Neuronal stem cell (in vitro differentiated cells): ENCODE data around the gene IPO9.

Source experiments
- DNase-seq: peaks from one replicate; pipeline ENCODE4 v3.0.0-alpha.2; 2013; ENCODE audit warnings: low spot score
- H2AFZ ChIP-seq: one replicate; pipeline ENCODE4 v1.6.1; 2013; ENCODE audit warnings: mild to moderate bottlenecking, low read length, inconsistent platforms
- H2AK5ac ChIP-seq: 2 replicates; pipeline ENCODE4 v1.6.1; 2013; ENCODE audit warnings: low read depth, mild to moderate bottlenecking, inconsistent platforms, low read length, moderate library complexity, mixed read lengths
- H2BK120ac ChIP-seq: 2 replicates; pipeline ENCODE4 v1.6.1; 2013; ENCODE audit warnings: low read depth, mild to moderate bottlenecking, inconsistent platforms, low read length, moderate library complexity, mixed read lengths
- H2BK12ac ChIP-seq: one replicate; pipeline ENCODE4 v1.6.1; 2013; ENCODE audit warnings: low read length, inconsistent platforms
- H2BK15ac ChIP-seq: 2 replicates; pipeline ENCODE4 v1.6.1; 2013; ENCODE audit warnings: mild to moderate bottlenecking, low read length, inconsistent platforms, mixed read lengths
- H2BK5ac ChIP-seq: one replicate; pipeline ENCODE4 v1.6.1; 2013; ENCODE audit warnings: inconsistent platforms, mild to moderate bottlenecking, low read length, moderate library complexity
- H3K14ac ChIP-seq: one replicate; pipeline ENCODE4 v1.6.1; 2013; ENCODE audit warnings: low read length, inconsistent platforms
- H3K18ac ChIP-seq: 2 replicates; pipeline ENCODE4 v1.6.1; 2013; ENCODE audit warnings: low read length, inconsistent platforms
- H3K23ac ChIP-seq: 2 replicates; pipeline ENCODE4 v1.6.1; 2013; ENCODE audit warnings: low read depth, mild to moderate bottlenecking, mixed read lengths, low read length, inconsistent platforms; ENCODE audit not compliant: poor library complexity
- H3K27ac ChIP-seq: replicated peaks from 3 replicates; pipeline ENCODE4 v1.5.1; 2013; ENCODE audit warnings: low read length, inconsistent platforms
- H3K27me3 ChIP-seq, 3 experiments: 2 replicates each; pipeline ENCODE4 v1.6.1; 2013; ENCODE audit warnings: low read length in 3 of 3, mild to moderate bottlenecking in 2 of 3, inconsistent platforms in 1 of 3, low read depth in 1 of 3, mixed read lengths in 1 of 3, moderate library complexity in 1 of 3; ENCODE audit not compliant: control insufficient read depth in 3 of 3, insufficient read depth in 3 of 3
- H3K36me3 ChIP-seq, 2 donors: replicated peaks in 1 of 2; 2 replicates each; pipeline ENCODE4 v1.6.1; 2013; ENCODE audit warnings: low read length in 2 of 2; ENCODE audit not compliant: control insufficient read depth in 2 of 2, insufficient read depth in 2 of 2
- H3K4ac ChIP-seq: 2 replicates; pipeline ENCODE4 v1.6.1; 2013; ENCODE audit warnings: inconsistent platforms, mild to moderate bottlenecking, low read length, moderate library complexity
- H3K4me1 ChIP-seq, 2 donors: 1 replicate in 1 of 2; 2 replicates in 1 of 2; pipeline ENCODE4 v1.6.1; 2013; ENCODE audit warnings: low read length in 2 of 2, low read depth in 1 of 2; ENCODE audit not compliant: control insufficient read depth in 2 of 2, insufficient read depth in 1 of 2
- H3K4me2 ChIP-seq: one replicate; pipeline ENCODE4 v1.6.1; 2013; ENCODE audit warnings: mild to moderate bottlenecking, low read length, inconsistent platforms; ENCODE audit not compliant: insufficient read depth, poor library complexity, severe bottlenecking
- H3K4me3 ChIP-seq, 2 donors: 2 replicates each; pipeline ENCODE4 v1.5.1; 2013; ENCODE audit warnings: low read length in 2 of 2, mild to moderate bottlenecking in 2 of 2, inconsistent platforms in 1 of 2, moderate library complexity in 1 of 2
- H3K79me1 ChIP-seq: one replicate; pipeline ENCODE4 v1.6.1; 2013; ENCODE audit warnings: low read depth, mild to moderate bottlenecking, inconsistent platforms, low read length, moderate library complexity
- H3K9ac ChIP-seq: one replicate; pipeline ENCODE4 v1.6.1; 2013; ENCODE audit warnings: mild to moderate bottlenecking, low read depth, low read length, inconsistent platforms; ENCODE audit not compliant: poor library complexity
- H3K9me3 ChIP-seq, 2 donors: replicated peaks in 1 of 2; 2 replicates each; pipeline versions ENCODE3 to v1.6.1; 2013; ENCODE audit warnings: low read length in 2 of 2, mild to moderate bottlenecking in 2 of 2, inconsistent platforms in 1 of 2, low read depth in 1 of 2, mixed read lengths in 1 of 2, moderate library complexity in 1 of 2; ENCODE audit not compliant: control insufficient read depth in 2 of 2, insufficient read depth in 1 of 2
- H4K8ac ChIP-seq: one replicate; pipeline ENCODE4 v1.6.1; 2013; ENCODE audit warnings: low read depth, mild to moderate bottlenecking, inconsistent platforms, low read length, moderate library complexity
- H4K91ac ChIP-seq: one replicate; pipeline ENCODE4 v1.6.1; 2013; ENCODE audit warnings: low read length, low read depth, mild to moderate bottlenecking, inconsistent platforms; ENCODE audit not compliant: poor library complexity
- WGBS, 2 donors: extraction: QIAGEN DNeasy Blood & Tissue Kit; methylation state at CpG; one replicate each; pipeline ENCODE4 v1.1.7; 2013; ENCODE audit warnings: missing lambda C conversion rate in 2 of 2, mixed read lengths in 1 of 2; ENCODE audit not compliant: insufficient read length in 2 of 2, insufficient replicate concordance in 1 of 2; ENCODE audit errors: extremely low coverage in 2 of 2; 5-methylcytosine and 5-hydroxymethylcytosine counted together

Gene IPO9

DNA sequence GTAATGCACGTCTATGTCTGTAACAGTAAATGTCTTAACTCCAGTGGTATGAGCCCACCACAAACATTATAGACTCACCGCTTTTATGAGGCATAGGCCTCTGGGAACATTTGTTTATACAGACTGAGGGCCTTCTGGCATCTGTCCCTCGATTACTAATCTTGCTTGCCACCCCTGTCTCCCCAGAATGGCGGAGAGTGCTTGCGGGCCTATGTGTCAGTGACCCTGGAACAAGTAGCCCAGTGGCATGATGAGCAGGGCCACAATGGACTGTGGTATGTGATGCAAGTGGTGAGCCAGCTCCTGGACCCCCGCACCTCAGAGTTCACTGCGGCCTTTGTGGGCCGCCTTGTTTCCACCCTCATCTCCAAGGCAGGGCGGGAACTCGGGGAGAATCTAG is 41.4 kb downstream of the IPO9 start:
- Histone ChIP-seq H4K8ac (no peak overlapping the region), H3K4me3 (no peak overlapping the region), H3K27ac (no peak overlapping the region), H2BK120ac (no peak overlapping the region), H3K4ac (no peak overlapping the region), H3K4me2 (no peak overlapping the region), H3K14ac (no peak overlapping the region), H3K4me1 (no peaks in the 10 kb centered on the region), H3K23ac (no peak overlapping the region), H2AFZ (no peak overlapping the region), H2BK12ac (no peak overlapping the region), H2BK5ac (no peak overlapping the region), H3K9ac (no peak overlapping the region), H3K36me3 (peaks cover 61 to 98% of the 10 kb centered on the region in 2 donors), H2BK15ac (no peak overlapping the region), H3K79me1 (no peaks in the 10 kb centered on the region), H2AK5ac (no peak overlapping the region), H3K9me3 (peaks cover 0 to 1% of the 10 kb centered on the region in 2 donors), H4K91ac (no peak overlapping the region), H3K27me3 (no peaks in the 10 kb centered on the region), H3K18ac (no peak overlapping the region)
- no peak for DNase-seq
- WGBS, 2 donors = no CpG with 5 or more reads among the region's 10 CpGs

DNA sequence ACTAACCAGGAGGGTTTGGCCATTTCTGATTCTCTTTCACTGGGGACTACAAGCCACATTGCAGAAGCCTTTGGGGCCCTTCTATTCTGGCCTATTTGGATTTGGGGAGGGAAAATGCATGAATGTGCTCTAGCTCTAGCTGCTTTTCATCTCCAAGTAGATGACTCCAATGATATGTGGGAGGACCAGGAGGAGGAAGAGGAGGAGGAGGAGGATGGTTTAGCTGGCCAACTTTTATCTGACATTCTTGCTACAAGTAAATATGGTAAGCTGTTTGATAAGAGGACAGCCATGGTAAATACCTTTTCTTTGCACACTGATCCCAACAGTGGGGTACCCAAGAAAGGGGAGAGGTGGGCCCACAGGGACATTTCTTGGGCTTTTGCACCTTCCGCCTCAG is 45.7 kb downstream of the IPO9 start:
- Histone ChIP-seq H2BK120ac (no peak overlapping the region), H3K27me3 (no peaks in the 10 kb centered on the region), H3K14ac (no peak overlapping the region), H3K9me3 (peaks cover 0 to 1% of the 10 kb centered on the region in 2 donors), H3K4ac (no peak overlapping the region), H4K8ac (no peak overlapping the region), H2AFZ (no peak overlapping the region), H4K91ac (peak overlapping the region; percentile 14), H3K4me2 (no peak overlapping the region), H2BK5ac (no peak overlapping the region), H3K4me1 (no peaks in the 10 kb centered on the region), H3K9ac (no peak overlapping the region), H3K4me3 (no peak overlapping the region), H3K27ac (no peak overlapping the region), H2AK5ac (no peak overlapping the region), H2BK12ac (no peak overlapping the region), H3K23ac (no peak overlapping the region), H2BK15ac (no peak overlapping the region), H3K36me3 (peaks cover 52 to 95% of the 10 kb centered on the region in 2 donors), H3K79me1 (no peaks in the 10 kb centered on the region), H3K18ac (no peak overlapping the region)
- no peak for DNase-seq
- no CpG with 5 or more reads among the region's 1 CpG for WGBS, 2 donors

DNA sequence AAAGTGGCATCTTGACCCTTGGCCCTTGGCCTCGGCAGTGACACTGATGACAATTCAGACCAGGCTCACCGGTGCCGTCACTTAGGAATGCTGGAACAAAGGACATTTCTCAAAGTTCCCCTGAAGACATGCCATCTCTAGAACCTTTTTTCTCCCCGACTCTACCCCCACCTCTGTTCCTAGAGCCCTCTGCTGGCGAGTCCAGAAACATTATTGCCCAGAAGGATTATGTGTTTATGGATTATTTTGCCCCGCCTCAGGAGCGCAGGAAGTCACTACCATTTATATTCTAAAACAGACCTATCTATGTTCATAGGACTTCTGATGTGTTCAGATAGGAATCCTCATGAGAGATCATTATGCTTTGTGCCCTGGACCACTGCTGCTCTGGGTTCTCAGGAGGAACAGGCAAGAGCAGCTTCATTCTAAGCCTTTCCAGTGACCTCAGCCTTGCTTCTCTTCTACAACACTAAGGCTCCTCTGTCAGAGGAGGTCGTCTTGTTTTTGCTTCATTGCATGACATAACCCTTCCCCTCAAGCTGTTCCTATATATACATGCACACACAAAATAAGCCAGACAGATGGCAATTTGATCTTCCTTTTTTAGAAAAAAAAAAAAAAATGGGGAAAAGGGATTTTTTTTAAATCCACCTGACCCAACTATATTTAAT is 47.3 kb downstream of the IPO9 start:
- H2AFZ ChIP-seq = no peak overlapping the region
- H2BK12ac ChIP-seq = no peak overlapping the region
- peaks cover 0 to 1% of the 10 kb centered on the region in 2 donors for H3K9me3 ChIP-seq
- H3K4me2 ChIP-seq = no peak overlapping the region
- no peak overlapping the region for H2BK120ac ChIP-seq
- WGBS, 2 donors = no CpG with 5 or more reads among the region's 8 CpGs
- H4K91ac ChIP-seq = no peak overlapping the region
- H3K79me1 ChIP-seq = no peaks in the 10 kb centered on the region
- no peak overlapping the region for H3K23ac ChIP-seq
- H2BK5ac ChIP-seq = no peak overlapping the region
- no peak overlapping the region for H2AK5ac ChIP-seq
- H4K8ac ChIP-seq = no peak overlapping the region
- no peak overlapping the region for H2BK15ac ChIP-seq
- no peak overlapping the region for H3K27ac ChIP-seq
- H3K18ac ChIP-seq = no peak overlapping the region
- H3K14ac ChIP-seq = no peak overlapping the region
- DNase-seq = no peak
- H3K4me1 ChIP-seq = peaks cover 0 to 1% of the 10 kb centered on the region in 2 donors
- no peaks in the 10 kb centered on the region for H3K27me3 ChIP-seq
- H3K9ac ChIP-seq = no peak overlapping the region
- no peak overlapping the region for H3K4ac ChIP-seq
- peaks cover 39 to 79% of the 10 kb centered on the region in 2 donors for H3K36me3 ChIP-seq
- H3K4me3 ChIP-seq = no peak overlapping the region

DNA sequence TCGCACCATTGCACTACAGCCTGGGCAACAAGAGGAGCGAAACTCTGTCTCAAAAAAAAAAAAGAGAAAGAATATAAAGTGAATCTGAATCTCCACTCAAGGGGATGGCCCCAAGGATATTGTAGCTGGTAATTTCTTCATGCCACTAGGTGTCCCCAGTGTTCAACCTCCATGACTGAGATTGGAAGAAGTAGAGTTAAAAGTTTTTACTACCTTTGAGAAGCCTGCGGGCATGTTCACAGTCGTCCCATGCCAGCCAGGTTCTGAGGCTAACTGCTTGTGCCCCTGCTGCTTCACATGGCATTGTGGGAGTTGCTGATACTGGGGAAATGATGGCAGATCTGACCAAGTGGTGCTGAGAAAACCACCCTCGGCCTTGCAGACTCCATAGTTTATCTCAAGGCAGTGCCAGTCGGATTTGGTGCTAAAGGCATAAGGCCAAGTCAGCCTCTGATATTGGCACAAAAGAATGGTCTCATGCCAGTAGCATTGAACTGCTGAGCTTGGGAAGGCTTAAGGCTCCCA is 49.0 kb downstream of the IPO9 start:
- H3K4ac ChIP-seq = no peak overlapping the region
- H2AK5ac ChIP-seq = no peak overlapping the region
- H3K4me2 ChIP-seq = no peak overlapping the region
- no peak overlapping the region for H2BK15ac ChIP-seq
- DNase-seq = peak; percentile 35
- no peak overlapping the region for H2BK120ac ChIP-seq
- H3K23ac ChIP-seq = no peak overlapping the region
- H3K18ac ChIP-seq = no peak overlapping the region
- no peak overlapping the region for H4K8ac ChIP-seq
- no peaks in the 10 kb centered on the region for H3K79me1 ChIP-seq
- no peaks in the 10 kb centered on the region for H3K27me3 ChIP-seq
- H3K14ac ChIP-seq = no peak overlapping the region
- no CpG with 5 or more reads among the region's 6 CpGs for WGBS, 2 donors
- H3K9me3 ChIP-seq = no peaks in the 10 kb centered on the region
- H3K4me3 ChIP-seq = no peak overlapping the region
- H2BK12ac ChIP-seq = no peak overlapping the region
- H2BK5ac ChIP-seq = no peak overlapping the region
- peaks cover 24 to 62% of the 10 kb centered on the region in 2 donors for H3K36me3 ChIP-seq
- H3K27ac ChIP-seq = no peak overlapping the region
- no peak overlapping the region for H2AFZ ChIP-seq
- H3K9ac ChIP-seq = no peak overlapping the region
- H4K91ac ChIP-seq = no peak overlapping the region
- H3K4me1 ChIP-seq = peaks cover 0 to 4% of the 10 kb centered on the region in 2 donors
